GM03348 (cell line): ENCODE measurements around the gene PON2.
"Not testable (repeated sequence)": the region's sequence is repeated elsewhere in the genome, so short reads cannot be mapped to it uniquely, and the experiment has no call there.

Source experiments
- DNase-seq: peaks from one replicate; pipeline ENCODE4 v3.0.0; 2012; ENCODE audit warnings: low spot score

Gene PON2

DNA sequence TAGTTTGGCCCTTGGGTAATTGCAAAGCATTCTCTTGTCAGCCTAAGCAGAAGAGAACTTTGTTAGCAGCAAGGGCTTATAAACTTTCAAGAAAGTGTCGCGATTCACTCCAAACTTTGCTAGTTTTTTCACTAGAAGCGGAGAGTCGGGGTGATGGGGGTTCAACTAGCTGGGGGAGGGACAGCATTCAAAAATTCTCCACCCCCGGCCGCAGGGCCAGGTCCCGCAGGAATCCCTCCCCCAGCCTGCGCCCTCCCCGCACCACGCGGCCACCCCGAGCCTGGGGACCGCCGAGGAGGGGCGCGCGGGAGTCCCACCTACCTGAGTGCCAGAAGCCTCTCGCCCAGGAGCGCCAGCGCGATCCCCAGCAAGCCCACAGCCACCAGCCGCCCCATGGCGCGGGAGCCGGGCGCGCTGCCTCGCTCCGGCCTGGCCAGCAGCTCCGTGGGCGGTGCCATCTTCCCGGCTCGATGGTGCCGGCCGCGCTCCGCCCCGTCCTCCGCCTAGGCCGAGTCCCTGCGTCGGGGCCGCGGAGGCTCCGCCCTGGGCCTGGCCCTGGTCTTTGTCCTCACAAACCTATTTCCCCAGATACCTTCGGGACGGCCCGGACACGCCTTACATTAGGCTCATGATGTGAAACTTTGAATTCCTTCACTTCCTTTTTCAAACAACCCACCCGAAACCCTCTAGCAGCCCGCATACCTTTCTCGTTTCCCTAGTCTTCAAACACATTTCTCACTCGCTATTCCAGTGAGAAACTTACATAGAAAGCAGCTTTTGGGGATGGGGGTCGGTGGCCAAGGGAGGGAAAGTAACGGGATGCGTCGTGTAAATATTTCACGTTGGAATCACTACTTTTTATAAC is at the start of gene PON2:
Gene PON2 (minus strand): TSS at position 472 of the 865 bp plus-strand sequence. CDS start 77 bp downstream, at position 395.
- peak; percentile 96 for DNase-seq

DNA sequence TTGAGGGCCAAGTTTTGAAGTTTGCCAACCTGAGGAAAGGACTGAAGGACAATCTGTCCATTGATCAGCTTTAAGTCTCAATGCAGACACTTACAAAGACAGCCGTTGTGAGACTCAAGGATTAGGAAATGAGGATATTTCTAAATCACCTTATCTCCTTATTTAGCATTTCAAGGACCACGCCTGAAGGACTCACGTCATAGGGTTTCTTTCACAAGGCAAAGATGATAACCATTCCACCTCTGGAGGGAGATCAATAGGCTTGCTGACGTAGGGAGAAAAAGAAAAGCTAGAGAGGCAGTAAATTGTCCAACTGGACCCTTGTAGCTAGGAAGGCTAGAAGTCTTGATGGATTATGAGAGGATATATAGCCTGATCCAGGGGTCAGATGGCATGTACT is 47.6 kb upstream of the PON2 start:
- DNase-seq: no peak

DNA sequence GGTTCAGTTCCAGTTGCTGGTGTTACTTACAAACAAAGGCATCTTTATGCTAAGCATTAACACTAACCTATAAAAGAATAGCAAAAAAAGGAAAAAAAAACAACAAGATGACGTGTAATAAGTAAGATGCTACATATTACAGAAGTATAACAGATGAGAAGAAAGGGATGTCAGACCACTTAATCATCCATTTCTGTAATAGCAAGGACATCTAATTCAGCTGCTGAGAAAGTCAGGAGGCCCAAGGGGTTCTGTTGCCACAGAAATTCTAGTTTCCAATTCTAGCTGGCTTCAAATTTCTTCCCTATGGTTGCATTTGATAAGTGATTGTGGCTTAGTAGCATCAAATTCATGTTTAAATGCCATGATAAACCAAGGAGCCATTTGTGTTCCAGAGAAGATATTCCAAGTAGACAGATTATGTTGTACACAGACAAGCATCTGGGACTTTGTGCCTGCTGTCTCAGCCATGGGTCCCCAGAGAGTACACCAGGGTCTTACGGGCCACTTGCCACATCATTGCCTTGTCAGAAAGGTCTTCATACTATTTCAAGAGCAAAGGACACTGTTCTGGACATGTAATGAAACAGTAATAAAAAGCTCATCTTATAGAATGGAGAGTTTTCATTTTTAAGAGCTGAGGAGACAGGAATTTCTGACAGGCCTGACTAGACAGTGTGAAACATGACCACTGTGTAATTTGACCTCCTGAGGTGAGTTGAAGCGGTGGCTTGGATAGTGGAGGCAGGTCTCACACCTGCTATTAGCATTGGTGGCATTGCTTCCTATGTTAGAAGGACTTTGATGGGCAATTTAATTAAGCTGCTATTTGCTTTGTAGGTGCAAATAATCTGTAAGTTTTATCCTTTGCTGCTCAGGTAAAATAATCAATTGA is 46.7 kb upstream of the PON2 start:
- DNase-seq: no peak

DNA sequence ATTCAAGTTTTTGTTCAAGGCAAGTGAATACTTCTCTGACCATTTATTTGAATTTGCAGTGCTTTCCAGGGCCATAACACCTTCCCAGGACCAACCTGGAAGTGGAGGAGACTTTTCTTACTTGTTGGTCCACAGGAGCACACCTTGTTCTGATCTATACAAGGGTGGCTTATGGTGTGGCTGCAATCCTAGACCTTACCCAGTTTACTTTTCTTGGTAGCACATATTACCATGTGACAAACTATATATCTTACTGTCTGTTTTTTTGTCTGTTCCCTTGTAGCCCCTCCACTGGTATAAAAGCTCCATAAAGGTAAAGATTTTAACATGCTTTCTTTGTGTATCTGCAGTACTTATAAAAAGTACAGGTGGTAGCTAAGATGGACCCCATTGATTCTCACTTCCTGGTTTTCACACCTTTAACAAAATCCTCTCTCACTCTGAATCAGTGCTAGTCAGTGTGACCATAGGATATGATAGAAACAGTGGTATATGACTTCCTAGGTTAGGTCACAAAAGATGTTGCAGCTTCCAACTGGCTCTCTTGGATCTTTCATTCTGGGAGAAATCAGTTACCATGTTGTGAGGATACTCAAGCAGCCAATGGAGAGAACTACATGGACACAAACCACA is 45.3 kb upstream of the PON2 start:
- DNase-seq: no peak

DNA sequence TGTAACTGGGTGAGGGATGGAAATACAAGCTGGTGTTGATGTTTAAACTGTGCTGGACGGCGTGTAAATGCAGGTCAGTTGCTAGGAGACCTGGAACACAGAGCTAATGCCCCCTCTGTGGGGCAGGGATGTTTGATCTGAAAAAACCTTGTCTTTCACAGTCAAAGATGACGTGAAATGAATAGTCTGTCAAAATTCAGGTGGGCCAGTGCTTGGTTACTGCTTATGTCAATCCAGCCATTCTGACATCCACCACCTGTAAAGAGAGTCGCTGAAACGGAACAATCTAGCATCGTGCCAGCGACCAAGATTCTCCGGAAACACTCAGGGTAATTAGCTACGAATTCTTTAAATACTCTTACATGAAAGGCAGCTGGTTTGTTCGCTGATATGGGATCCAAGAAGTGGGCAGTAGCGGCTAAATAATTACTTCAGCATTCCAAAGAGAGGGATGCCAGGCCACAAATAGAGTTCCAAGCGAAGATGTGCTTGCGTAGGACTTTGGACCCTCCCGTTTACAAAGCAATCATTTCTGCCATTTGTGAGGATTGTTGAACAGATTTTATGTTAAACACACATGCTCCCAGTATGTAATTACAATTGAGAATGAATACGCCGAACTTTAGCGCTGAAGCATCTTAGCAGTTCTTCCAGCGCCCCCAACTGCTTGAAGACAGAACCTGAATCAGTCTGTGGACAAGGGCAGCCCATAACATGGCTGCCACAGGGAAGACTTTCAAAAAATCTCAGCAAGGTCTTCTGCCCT is 43.6 kb upstream of the PON2 start:
- peak; percentile 23 for DNase-seq

- peak; percentile 72 for DNase-seq
These were observed 42.2 kb upstream of the PON2 start for GRCh38 chr7:95476904-95477594.

DNA sequence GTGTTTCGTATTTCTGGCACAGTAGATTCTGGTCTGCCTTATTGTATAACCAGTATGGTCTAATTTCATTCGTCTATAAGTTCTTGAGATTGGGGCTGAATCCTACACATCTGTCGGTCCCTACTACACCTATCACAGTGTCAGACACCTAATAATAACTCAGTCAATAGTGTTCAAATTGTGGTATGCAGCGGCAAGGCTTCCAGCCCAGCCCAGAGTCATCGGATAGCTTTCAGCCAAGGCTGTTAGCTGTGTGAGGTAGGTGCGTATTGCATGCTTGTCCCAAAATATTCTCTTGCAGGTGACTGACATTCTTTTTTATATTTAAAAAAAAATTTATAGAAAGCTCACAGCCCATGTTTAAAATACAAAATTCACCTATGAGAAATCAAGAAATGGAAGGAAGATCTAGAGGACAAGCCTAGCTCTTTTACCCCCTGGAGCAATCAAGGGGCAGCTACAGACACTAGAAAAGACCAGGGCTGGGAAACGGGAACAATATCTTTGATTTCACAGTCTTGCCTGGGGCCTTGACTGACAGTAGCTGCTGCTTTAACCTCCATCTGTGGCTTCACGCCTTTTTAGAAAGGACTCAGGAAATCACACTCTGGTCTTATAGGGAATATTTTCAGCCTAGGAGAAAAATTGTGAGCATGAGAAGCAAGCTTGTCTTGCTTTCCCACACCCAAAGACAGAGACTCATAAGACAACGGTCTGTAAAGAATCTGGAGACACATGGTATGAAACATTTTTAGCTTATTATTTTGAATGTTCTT is 41.4 kb upstream of the PON2 start:
- DNase-seq: no peak

DNA sequence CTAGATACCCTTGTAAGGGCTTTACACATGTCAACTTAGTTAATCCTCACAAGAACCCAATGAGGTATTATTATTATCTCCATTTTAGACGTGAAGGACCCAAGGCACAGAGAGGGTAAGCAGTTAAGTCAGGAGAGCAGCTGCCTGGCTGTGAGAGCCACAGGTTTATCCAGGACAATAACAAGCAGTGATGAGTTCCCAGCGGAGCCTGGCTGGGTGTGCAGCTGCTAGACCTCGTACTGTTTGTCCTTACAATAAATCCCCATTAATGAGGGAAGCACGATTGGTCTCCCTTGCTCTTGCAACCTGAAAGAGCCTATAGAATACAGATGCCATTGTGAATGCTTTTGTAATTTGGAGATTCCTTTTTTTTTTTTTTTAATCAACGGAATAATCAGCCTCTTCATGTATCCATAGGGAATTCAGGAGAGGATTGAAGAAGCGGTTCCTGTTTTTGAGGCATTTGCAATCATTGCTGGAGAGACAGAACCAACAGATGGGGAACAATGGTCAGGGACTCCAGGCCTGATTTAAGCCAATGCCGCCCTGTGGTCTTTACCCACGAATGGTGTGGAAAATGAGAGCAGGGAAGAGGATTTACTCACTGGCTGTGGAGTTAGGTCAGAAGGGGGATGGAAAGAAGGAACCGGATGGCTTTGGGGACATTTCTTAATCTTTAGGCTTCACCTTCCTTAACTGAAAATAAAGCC is 38.6 kb upstream of the PON2 start:
- DNase-seq: no peak

GRCh38 chr7:95472581-95473161 is 37.8 kb upstream of the PON2 start:
- peak; percentile 33 for DNase-seq

GRCh38 chr7:95471071-95471470 is 36.2 kb upstream of the PON2 start:
- DNase-seq: no peak

DNA sequence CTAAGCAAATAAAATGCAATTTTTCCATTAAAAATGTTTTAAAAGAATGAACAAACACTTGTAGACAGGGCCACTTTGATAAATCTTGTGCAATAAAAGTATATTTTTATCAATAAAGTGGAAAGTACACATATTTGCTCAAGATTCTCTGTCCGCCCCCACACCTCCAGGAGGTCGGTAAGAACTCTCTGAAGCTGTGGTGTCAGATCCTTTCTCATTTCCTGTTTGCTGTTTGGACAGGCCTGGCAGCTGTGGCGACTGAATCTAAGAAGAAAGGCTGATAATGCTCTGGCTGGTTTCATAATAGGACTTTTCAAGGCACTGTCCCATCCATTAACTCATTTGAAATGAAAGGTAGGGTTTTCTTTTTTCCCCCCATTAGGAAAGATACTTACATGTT is 35.6 kb upstream of the PON2 start:
- DNase-seq: no peak

- DNase-seq: no peak
These were observed 35.0 kb upstream of the PON2 start for GRCh38 chr7:95469848-95470247.

- no peak for DNase-seq
These were observed 34.4 kb upstream of the PON2 start for GRCh38 chr7:95469187-95469586.

DNA sequence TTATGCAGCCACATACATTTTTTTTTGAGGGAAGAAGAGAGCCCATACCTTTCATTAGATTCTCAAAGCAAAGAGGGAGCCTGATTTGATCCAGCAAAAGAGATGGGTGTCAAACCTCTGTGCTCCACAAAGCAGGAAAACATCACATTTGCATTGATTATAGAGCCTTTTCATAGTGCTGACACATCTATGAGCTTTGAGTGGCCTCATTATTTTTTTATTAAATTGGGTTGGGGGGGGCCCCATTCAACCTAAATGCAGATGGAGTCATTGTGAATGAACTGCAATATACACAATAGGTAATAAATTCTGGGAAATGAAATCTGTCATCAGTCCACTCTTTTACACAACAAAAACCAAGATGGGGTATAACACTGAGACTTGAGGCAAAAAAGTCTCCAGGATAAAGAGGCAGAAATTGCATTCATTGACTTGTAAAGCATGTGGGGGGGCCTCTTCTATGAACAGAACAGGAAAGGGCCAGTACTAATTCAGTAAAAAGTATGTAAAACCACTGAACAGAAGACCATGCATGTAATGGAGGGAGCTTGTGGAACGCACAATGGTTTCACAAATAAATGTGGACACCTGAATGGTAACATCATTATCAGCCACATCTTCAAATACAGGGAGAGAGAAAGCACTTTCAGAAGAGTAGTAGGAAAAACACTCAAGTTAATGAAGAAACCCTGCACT is 33.2 kb upstream of the PON2 start:
- DNase-seq: no peak

DNA sequence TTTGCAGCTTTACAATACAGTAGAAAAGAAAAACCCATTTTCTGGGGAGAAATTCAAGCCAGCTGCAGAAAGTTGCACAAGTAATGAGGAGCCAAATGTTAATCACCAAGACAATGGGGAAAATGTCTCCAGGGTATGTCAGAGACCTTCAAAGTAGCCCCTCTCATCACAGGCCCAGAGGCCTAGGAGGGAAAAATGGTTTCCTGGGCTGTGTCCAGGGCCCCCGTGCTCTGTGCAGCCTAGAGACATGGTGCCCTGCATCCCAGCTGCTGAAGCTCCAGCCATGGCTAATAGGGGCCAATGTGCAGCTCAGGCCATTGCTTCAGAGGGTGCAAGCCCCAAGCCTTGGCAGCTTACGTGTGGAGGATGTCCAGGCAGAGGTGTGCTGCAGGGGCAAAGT is 25.8 kb upstream of the PON2 start:
- DNase-seq: not testable (repeated sequence)

DNA sequence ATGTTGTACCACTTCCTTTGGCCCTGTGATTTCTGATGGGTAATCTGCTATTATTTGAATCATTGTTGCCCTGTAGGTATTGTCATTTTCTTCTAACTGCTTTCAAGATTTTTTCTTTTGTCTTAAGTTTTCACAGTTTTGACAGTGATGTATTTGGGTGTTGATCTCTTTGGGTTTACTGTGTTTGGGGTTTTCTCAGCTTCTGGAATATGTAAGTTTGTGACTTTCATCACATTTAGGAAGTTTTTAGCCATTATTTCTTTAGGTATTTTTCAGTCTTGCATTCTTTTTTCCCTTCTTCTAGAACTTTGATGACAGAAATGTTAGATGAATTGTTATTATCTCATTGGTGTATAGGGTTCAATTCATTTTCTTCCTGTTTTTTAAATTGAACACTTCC is 23.1 kb upstream of the PON2 start:
- DNase-seq: no peak

GRCh38 chr7:95454438-95455045 is 19.7 kb upstream of the PON2 start:
- DNase-seq: no peak

DNA sequence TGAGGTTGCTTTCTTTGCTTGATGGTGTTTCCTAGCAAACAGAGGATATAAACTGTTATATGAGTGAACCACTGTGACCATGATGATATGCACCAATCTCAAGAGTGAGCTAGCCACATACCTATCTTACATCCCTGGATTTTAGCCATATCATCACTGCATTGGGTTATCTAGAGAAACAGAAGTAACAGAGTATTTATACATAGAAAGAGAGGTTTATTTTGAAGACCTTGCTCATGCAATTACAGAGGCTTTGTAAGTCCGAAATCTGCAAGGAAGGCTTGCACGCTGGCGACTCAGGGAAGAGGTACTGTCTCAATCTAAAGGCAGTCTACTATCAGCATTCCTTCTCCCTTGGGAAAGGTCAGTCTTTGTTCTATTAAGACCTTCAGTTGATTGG is 11.8 kb upstream of the PON2 start:
- no peak for DNase-seq
